Body of pancreas (tissue), 4 donors: ENCODE data around the gene SIPA1L3. TPM values are rescaled to one million over a fixed set of nuclear protein-coding genes. Genes with fewer than 3 reads are reported as not detected.

Experiments used
- ATAC-seq: fragments of 150-250 bp; one replicate; pipeline ENCODE4 v1.9.1; 2016
- DNase-seq, 4 donors: peaks; one replicate each; pipeline ENCODE4 v3.0.0-alpha.2; 2019
- H3K27ac ChIP-seq, 4 donors: fragments of 200-600 bp; sonication (generic); 1 replicate in 3 of 4; 2 replicates in 1 of 4; pipeline versions ENCODE4 v1.5.1 to v1.6.1; 2016 to 2019; ENCODE audit warnings: mild to moderate bottlenecking in 1 of 4, mixed read lengths in 1 of 4, moderate library complexity in 1 of 4
- H3K27me3 ChIP-seq, 2 donors: fragments of 200-600 bp; sonication (generic); one replicate each; pipeline ENCODE4 v1.6.0; 2016; ENCODE audit warnings: mild to moderate bottlenecking in 1 of 2
- H3K36me3 ChIP-seq, 2 donors: fragments of 200-600 bp; sonication (generic); replicated peaks in 1 of 2; 2 replicates each; pipeline ENCODE4 v1.5.1; 2016; ENCODE audit warnings: low read depth in 2 of 2; ENCODE audit not compliant: insufficient read depth in 1 of 2
- H3K4me1 ChIP-seq: fragments of 200-600 bp; sonication (generic); one replicate; pipeline ENCODE4 v1.6.0; 2016
- H3K4me3 ChIP-seq, 2 donors: fragments of 200-600 bp; sonication (generic); 1 replicate in 1 of 2; 2 replicates in 1 of 2; pipeline ENCODE4 v1.5.1; 2016 to 2019
- H3K9me3 ChIP-seq, 3 donors: fragments of 200-600 bp; sonication (generic); 1 replicate in 2 of 3; 2 replicates in 1 of 3; pipeline ENCODE4 v1.5.1; 2016
- POLR2A ChIP-seq, 3 donors: fragments of 450-650 bp; IDR thresholded peaks; one replicate each; pipeline ENCODE4 v1.6.1; 2016; ENCODE audit warnings: antibody characterized with exemption in 3 of 3, mild to moderate bottlenecking in 2 of 3
- WGBS, 2 donors: methylation state at CpG; one replicate each; pipeline ENCODE4 v1.1.5; 2017; 5-methylcytosine and 5-hydroxymethylcytosine counted together
- intact Hi-C: fragments of 100-400 bp; cut with DNase I; formaldehyde crosslinking; loops from one replicate; pipeline ENCODE4 v1.15.1; 2023
- total RNA-seq, 2 donors: library from RNA; depleted of rRNA; stranded (reverse); fragments of >200 nt; gene quantifications; one replicate each; pipeline ENCODE4 v1.1.0, GENCODE V29; 2016
- TF ChIP-seq, protein P1 (sequence below), 7 experiments: fragments of 450-650 bp in 4 of 7; fragments of 200-600 bp in 3 of 7; sonication (generic) in 3 of 7; IDR thresholded peaks; one replicate each; pipeline ENCODE4 v1.5.1; 2016 to 2019; ENCODE audit warnings: antibody characterized with exemption in 7 of 7

Gene SIPA1L3
- total RNA-seq, 2 donors from 2014 or later = 41.5 to 62.0 TPM

GRCh38 chr19:37942516-37942902 lies 35.5 kb downstream of the SIPA1L3 start:
- 90 to 93% methylated on average over 6 of the region's 6 CpGs for WGBS, 2 donors
- ATAC-seq = no peak
- DNase-seq = no peak
- Histone ChIP-seq H3K36me3 (no peaks in the 10 kb centered on the region), H3K4me1 (peaks cover 31% of the 10 kb centered on the region), H3K9me3 (no peaks in the 10 kb centered on the region), H3K27me3 (no peaks in the 10 kb centered on the region), H3K27ac (no peak overlapping the region), H3K4me3 (no peak overlapping the region)
- TF ChIP-seq, protein P1, sequence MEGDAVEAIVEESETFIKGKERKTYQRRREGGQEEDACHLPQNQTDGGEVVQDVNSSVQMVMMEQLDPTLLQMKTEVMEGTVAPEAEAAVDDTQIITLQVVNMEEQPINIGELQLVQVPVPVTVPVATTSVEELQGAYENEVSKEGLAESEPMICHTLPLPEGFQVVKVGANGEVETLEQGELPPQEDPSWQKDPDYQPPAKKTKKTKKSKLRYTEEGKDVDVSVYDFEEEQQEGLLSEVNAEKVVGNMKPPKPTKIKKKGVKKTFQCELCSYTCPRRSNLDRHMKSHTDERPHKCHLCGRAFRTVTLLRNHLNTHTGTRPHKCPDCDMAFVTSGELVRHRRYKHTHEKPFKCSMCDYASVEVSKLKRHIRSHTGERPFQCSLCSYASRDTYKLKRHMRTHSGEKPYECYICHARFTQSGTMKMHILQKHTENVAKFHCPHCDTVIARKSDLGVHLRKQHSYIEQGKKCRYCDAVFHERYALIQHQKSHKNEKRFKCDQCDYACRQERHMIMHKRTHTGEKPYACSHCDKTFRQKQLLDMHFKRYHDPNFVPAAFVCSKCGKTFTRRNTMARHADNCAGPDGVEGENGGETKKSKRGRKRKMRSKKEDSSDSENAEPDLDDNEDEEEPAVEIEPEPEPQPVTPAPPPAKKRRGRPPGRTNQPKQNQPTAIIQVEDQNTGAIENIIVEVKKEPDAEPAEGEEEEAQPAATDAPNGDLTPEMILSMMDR (IDR thresholded peaks at IDR 0.05) = no peak
- TF ChIP-seq POLR2A (IDR thresholded peaks at IDR 0.05) = no peak
- intact Hi-C loops = no loop called here

- no peaks in the 10 kb centered on the region for H3K27me3 ChIP-seq
- DNase-seq = peak in 2 of 4 donors; percentile 34 to 41
- intact Hi-C loops = no loop called here
- 25 to 31% methylated on average over 5 of the region's 5 CpGs for WGBS, 2 donors
- no peaks in the 10 kb centered on the region for H3K9me3 ChIP-seq
- peak overlapping the region in 2 of 4 donors; percentile 0 to 40 for H3K27ac ChIP-seq
- peaks cover 31% of the 10 kb centered on the region for H3K4me1 ChIP-seq
- H3K4me3 ChIP-seq = no peak overlapping the region
- H3K36me3 ChIP-seq = no peaks in the 10 kb centered on the region
- TF ChIP-seq, protein P1 (IDR thresholded peaks at IDR 0.05) = no peak
- no peak for TF ChIP-seq POLR2A (IDR thresholded peaks at IDR 0.05)
- ATAC-seq = peak; percentile 56
Measured at GRCh38 chr19:37943480-37943879, 36.5 kb downstream of the SIPA1L3 start.

GRCh38 chr19:37946132-37946531 lies 39.1 kb downstream of the SIPA1L3 start:
- no peak overlapping the region for H3K27ac ChIP-seq
- DNase-seq (no peak), ATAC-seq (no peak)
- H3K4me1 ChIP-seq = peaks cover 29% of the 10 kb centered on the region
- no peaks in the 10 kb centered on the region for H3K27me3 ChIP-seq
- H3K9me3 ChIP-seq = no peaks in the 10 kb centered on the region
- WGBS, 2 donors = 94 to 97% methylated on average over 6 of the region's 6 CpGs
- TF ChIP-seq POLR2A (IDR thresholded peaks at IDR 0.05) = no peak
- TF ChIP-seq, protein P1 (IDR thresholded peaks at IDR 0.05) = no peak
- intact Hi-C loops = no loop called here
- H3K4me3 ChIP-seq = no peak overlapping the region
- no peaks in the 10 kb centered on the region for H3K36me3 ChIP-seq

DNA sequence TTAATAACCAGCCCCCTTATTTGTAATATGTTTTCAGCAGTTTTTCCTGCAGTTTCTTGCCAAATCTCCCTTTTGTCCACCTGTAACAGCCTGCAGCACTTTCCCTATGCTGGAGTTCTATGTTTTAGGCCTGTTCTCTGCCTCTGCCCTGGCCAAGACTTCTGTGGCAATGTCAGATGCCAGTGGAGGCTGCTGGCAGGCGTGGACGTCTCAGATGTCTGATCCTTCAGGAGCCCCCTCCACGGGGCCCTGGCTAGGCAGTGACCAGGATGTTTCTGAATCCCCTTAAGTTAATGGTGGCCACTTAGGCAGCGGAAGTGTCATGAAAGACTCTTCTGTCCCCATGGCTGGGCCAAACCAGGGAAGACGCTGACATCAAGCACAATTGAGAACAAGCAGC lies 40.8 kb downstream of the SIPA1L3 start:
- Histone ChIP-seq H3K4me3 (no peak overlapping the region), H3K36me3 (no peaks in the 10 kb centered on the region), H3K9me3 (no peaks in the 10 kb centered on the region), H3K27me3 (no peaks in the 10 kb centered on the region), H3K4me1 (peaks cover 16% of the 10 kb centered on the region), H3K27ac (no peak overlapping the region)
- 74 to 76% methylated on average over 5 of the region's 5 CpGs for WGBS, 2 donors
- intact Hi-C loops = no loop called here
- ATAC-seq (no peak), DNase-seq (no peak)
- no peak for TF ChIP-seq POLR2A (IDR thresholded peaks at IDR 0.05)
- TF ChIP-seq, protein P1 (IDR thresholded peaks at IDR 0.05) = no peak

GRCh38 chr19:37948362-37948761 lies 41.4 kb downstream of the SIPA1L3 start:
- peaks cover 10% of the 10 kb centered on the region for H3K4me1 ChIP-seq
- H3K27me3 ChIP-seq = no peaks in the 10 kb centered on the region
- 74 to 77% methylated on average over 6 of the region's 6 CpGs for WGBS, 2 donors
- H3K36me3 ChIP-seq = no peaks in the 10 kb centered on the region
- no peak for TF ChIP-seq POLR2A (IDR thresholded peaks at IDR 0.05)
- TF ChIP-seq, protein P1 (IDR thresholded peaks at IDR 0.05) = no peak
- intact Hi-C loops = no loop called here
- no peaks in the 10 kb centered on the region for H3K9me3 ChIP-seq
- DNase-seq (no peak), ATAC-seq (no peak)
- H3K4me3 ChIP-seq = no peak overlapping the region
- no peak overlapping the region for H3K27ac ChIP-seq
